GM23248 (cell line): ENCODE results near the gene S100B.

Source experiments
- EZH2 ChIP-seq: fragments of 200-600 bp; sonication (generic); IDR thresholded peaks from 2 replicates; pipeline ENCODE4 v1.6.1; 2018; ENCODE audit warnings: antibody characterized with exemption, mild to moderate bottlenecking; ENCODE audit not compliant: insufficient read depth, poor library complexity, severe bottlenecking
- EZH2phosphoT487 ChIP-seq: fragments of 200-600 bp; sonication (generic); IDR thresholded peaks from 2 replicates; pipeline ENCODE4 v1.6.1; 2018; ENCODE audit warnings: antibody characterized with exemption, moderate library complexity, mild to moderate bottlenecking, low read depth; ENCODE audit not compliant: insufficient read depth

- TF ChIP-seq EZH2phosphoT487: no peak
- TF ChIP-seq EZH2: no peak
Observed at GRCh38 chr21:46603228-46603627, 1.7 kb downstream of the S100B start.
